ENCODE measurements around the gene PPP1R1C. TPM values are rescaled to one million over a fixed set of nuclear protein-coding genes. Genes with fewer than 3 reads are reported as not detected.
"Not testable (repeated sequence)": the region's sequence is repeated elsewhere in the genome, so short reads cannot be mapped to it uniquely, and the experiment has no call there.

Gene PPP1R1C
- total RNA-seq, 1 donor from 2014 or later = 5.8 TPM

DNA sequence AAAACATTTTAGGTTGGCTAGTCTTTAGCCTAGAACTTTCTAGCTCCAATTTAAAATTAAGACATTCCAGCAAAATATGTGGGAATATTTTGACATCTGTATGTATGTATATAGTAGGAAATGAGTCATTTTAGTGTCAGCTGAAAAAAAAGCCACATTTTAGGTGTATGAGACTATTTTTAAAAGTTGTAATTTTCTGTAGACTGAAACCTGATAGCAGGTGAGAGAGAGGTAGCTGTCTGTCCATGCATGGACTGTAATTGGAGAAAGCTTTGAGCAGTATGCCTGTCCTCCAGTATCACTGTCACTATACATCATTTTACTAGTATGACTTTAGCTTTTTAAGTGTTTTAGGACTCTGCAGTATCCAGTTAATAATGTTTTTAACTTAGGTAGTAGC lies 26.1 kb upstream of the PPP1R1C start:
- Mint-ChIP-seq H3K36me3 (no peaks in the 10 kb centered on the region), H3K4me3 (no peak overlapping the region), H3K4me1 (peaks cover 3% of the 10 kb centered on the region), H3K27ac (no peak overlapping the region), H3K27me3 (ENCODE audit: low read depth) (no peaks in the 10 kb centered on the region), H3K9me3 (peaks cover 7% of the 10 kb centered on the region)
- DNase-seq (ENCODE audit: low spot score in 2 of 2, unreplicated experiment in 2 of 2) = no peak
- TF ChIP-seq CTCF (IDR thresholded peaks at IDR 0.05; ENCODE audit: unreplicated experiment) = no peak

GRCh38 chr2:181961167-181961566 lies 24.5 kb upstream of the PPP1R1C start:
- DNase-seq (ENCODE audit: low spot score in 2 of 2, unreplicated experiment in 2 of 2); H3K4me3 Mint-ChIP-seq; H3K36me3 Mint-ChIP-seq; H3K4me1 Mint-ChIP-seq; H3K27me3 Mint-ChIP-seq (ENCODE audit: low read depth); H3K27ac Mint-ChIP-seq: not testable (repeated sequence)
- peaks cover 18% of the 10 kb centered on the region for H3K9me3 Mint-ChIP-seq

GRCh38 chr2:181962142-181962541 lies 23.5 kb upstream of the PPP1R1C start:
- Mint-ChIP-seq H3K9me3 (peaks cover 22% of the 10 kb centered on the region), H3K4me1 (no peaks in the 10 kb centered on the region), H3K36me3 (peaks cover 6% of the 10 kb centered on the region), H3K27me3 (ENCODE audit: low read depth) (no peaks in the 10 kb centered on the region), H3K4me3 (no peak overlapping the region), H3K27ac (no peak overlapping the region)
- DNase-seq (ENCODE audit: low spot score in 2 of 2, unreplicated experiment in 2 of 2) = no peak
- TF ChIP-seq CTCF (IDR thresholded peaks at IDR 0.05; ENCODE audit: unreplicated experiment) = no peak

GRCh38 chr2:181970160-181970794 lies 15.4 kb upstream of the PPP1R1C start:
- TF ChIP-seq CTCF (IDR thresholded peaks at IDR 0.05; ENCODE audit: unreplicated experiment) = no peak
- DNase-seq (ENCODE audit: low spot score in 2 of 2, unreplicated experiment in 2 of 2) = no peak
- Mint-ChIP-seq H3K27me3 (ENCODE audit: low read depth) (no peaks in the 10 kb centered on the region), H3K4me3 (no peak overlapping the region), H3K27ac (no peak overlapping the region), H3K4me1 (peaks cover 7% of the 10 kb centered on the region), H3K36me3 (peaks cover 4% of the 10 kb centered on the region), H3K9me3 (peaks cover 29% of the 10 kb centered on the region)

DNA sequence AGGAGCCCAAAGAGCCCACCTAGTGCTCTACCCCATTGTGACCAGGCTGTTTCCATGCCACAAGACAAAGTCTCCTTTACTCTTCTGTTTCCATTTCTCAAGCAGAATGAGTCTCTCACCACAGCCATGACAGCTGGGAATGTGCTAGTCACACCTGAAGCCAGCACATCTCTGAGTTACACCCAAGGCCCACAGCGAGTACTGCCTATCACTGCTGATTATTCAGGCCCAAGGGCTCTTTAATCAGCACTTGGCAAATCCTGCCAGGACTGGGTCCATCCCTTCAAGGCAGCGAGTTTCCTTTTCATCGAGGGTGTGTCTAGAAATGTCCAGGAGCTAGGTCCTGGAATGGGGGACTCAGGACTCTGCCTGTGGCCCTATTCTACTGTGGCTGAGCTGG lies 14.6 kb upstream of the PPP1R1C start:
- DNase-seq (ENCODE audit: low spot score in 2 of 2, unreplicated experiment in 2 of 2) = no peak
- TF ChIP-seq CTCF (IDR thresholded peaks at IDR 0.05; ENCODE audit: unreplicated experiment) = no peak
- Mint-ChIP-seq H3K36me3 (no peaks in the 10 kb centered on the region), H3K4me3 (no peak overlapping the region), H3K27ac (no peak overlapping the region), H3K27me3 (ENCODE audit: low read depth) (no peaks in the 10 kb centered on the region), H3K4me1 (peaks cover 7% of the 10 kb centered on the region), H3K9me3 (peaks cover 21% of the 10 kb centered on the region)

- Mint-ChIP-seq H3K4me1 (peaks cover 7% of the 10 kb centered on the region), H3K27ac (no peak overlapping the region), H3K4me3 (no peak overlapping the region), H3K36me3 (no peaks in the 10 kb centered on the region), H3K9me3 (peaks cover 11% of the 10 kb centered on the region), H3K27me3 (ENCODE audit: low read depth) (no peaks in the 10 kb centered on the region)
- TF ChIP-seq CTCF (IDR thresholded peaks at IDR 0.05; ENCODE audit: unreplicated experiment) = no peak
- no peak for DNase-seq (ENCODE audit: low spot score in 2 of 2, unreplicated experiment in 2 of 2)
These were observed 13.1 kb upstream of the PPP1R1C start for GRCh38 chr2:181972431-181973170.

All from mesothelial cell of epicardium (in vitro differentiated cells).